HG02981 (cell line): ENCODE measurements around the gene CHST11.

ENCODE experiments used
- ATAC-seq: cut with Tn5 transposase; IDR thresholded peaks from one replicate; pipeline ENCODE4 v1.9.1; 2021; ENCODE audit warnings: mild to moderate bottlenecking, moderate library complexity; ENCODE audit not compliant: unreplicated experiment

CHST11 gene

GRCh38 chr12:104459368-104459909 lies 2.7 kb downstream of the CHST11 start:
- ATAC-seq = no peak

DNA sequence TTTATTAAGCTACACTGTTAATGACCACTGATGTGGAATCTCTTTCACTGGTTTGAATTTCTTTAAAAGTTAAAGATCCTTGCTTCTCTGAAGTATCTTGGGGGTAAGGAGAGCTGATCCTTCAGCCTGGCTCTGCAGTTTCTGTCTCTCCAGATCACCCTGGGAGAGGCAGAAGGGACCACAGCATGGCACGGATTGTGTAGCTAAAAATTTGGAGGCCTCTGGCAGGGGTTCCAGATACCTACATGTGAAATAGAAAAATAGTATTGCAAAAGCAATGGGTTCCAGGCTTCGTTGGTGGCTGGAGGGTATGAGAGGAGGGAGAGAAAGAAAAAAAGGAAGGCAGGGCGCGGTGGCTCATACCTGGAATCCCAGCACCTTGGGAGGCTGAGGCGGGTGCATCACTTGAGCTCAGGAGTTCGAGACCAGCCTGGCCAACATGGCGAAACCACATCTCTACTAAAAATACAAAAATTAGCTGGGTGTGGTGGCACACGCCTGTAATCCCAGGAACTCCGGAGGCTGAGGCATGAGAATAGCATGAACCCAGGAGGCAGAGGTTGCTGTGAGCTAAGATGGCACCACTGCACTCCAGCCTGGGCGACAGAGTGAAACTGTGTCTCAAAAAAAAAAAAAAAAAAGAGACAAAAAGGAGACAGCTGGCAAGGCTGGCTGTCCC lies 3.4 kb downstream of the CHST11 start:
- ATAC-seq = no peak

- no peak for ATAC-seq
These were observed 4.4 kb downstream of the CHST11 start for GRCh38 chr12:104460973-104461698.

DNA sequence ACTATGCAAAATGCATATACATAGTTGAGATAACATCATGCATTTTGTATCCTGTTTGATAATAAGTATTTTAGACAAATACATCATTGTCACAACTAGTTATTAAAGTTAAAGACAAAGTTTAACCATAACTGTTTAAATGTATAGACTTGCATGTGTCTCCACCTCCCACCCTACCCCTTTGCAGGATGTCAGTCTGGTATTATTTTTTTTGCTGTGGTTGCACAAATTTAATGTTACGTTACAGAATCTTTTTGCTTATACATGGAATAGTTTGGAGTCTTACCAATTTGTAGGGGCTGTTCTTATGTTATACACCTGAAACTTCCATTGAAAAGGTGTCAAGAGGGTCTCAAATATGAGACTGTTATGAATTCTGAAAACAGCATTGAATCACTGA lies 5.6 kb downstream of the CHST11 start:
- ATAC-seq = no peak

- peak; percentile 56 for ATAC-seq
These were observed 6.2 kb downstream of the CHST11 start for GRCh38 chr12:104462931-104463339.

- no peak for ATAC-seq
These were observed 6.6 kb downstream of the CHST11 start for GRCh38 chr12:104463368-104463767.

DNA sequence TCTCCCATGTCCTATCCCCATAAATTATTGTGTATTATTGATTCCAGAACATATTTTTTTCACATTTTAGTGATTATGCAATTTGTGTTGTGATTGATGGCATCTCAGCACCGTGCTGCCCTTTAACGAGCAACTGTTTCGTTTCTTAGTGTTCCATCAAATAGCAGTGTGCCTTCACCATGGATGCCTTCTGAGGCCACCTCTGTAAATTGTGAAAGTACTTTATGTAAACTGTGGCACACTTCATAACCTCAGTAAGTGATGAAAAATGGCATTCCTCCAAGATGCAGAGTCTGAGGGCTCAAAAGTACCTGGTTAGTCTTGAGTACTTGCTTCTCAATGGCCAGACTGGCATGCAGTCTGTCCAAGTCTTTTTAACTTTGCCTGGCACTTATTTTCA lies 8.2 kb downstream of the CHST11 start:
- no peak for ATAC-seq

DNA sequence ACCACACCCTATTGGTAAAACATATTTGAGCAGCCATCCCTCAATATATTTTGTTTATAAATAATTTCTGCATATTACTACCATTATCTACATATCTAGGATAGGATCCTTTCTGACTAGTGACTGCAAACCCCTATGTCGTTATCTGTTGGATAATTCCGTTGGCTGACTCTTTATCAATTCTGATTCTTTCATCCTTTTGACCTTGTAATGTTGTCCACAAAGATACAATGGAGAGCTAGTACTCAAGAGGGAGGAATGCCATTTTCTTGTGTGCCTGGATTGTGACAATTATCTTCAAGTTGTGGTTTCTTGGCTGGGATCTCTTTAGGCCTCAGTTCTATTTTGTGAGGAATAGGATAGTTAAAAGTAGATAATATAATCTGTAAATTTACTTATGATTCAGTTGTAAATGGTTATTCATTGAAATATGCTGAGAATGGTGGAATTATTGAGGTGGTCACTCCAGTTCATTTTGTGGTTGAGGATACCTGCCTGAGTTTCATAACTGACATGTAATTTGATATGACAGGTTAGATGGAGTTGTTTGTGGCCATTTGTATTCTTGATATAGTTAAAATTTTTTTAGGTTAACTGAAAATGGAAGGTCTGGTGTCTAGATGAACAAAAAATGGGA lies 10.1 kb downstream of the CHST11 start:
- ATAC-seq = no peak

- no peak for ATAC-seq
These were observed 10.6 kb downstream of the CHST11 start for GRCh38 chr12:104467346-104467837.

GRCh38 chr12:104468371-104468770 lies 11.6 kb downstream of the CHST11 start:
- ATAC-seq = no peak

- no peak for ATAC-seq
These were observed 12.3 kb downstream of the CHST11 start for GRCh38 chr12:104469066-104469465.

DNA sequence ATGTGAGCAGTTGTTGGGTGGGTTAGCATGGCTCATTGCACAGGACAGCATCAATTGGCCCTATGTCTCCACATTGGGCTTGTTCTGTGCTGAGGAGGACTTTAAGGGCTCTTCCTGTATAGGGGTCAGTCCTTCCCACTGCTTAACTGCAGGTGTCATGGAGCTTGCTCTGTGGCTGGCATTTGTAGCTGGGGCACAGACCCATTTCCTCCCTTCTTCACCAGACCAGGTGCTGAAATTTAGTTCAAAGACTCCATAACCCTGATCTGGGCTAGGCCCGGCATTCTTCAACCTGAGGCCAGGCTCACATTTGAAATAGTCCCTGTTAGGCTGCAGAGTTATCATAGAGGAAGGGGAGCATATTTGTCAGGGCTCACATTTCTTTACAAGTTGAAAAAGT lies 12.8 kb downstream of the CHST11 start:
- ATAC-seq = no peak

GRCh38 chr12:104470521-104470920 lies 13.8 kb downstream of the CHST11 start:
- ATAC-seq = no peak

DNA sequence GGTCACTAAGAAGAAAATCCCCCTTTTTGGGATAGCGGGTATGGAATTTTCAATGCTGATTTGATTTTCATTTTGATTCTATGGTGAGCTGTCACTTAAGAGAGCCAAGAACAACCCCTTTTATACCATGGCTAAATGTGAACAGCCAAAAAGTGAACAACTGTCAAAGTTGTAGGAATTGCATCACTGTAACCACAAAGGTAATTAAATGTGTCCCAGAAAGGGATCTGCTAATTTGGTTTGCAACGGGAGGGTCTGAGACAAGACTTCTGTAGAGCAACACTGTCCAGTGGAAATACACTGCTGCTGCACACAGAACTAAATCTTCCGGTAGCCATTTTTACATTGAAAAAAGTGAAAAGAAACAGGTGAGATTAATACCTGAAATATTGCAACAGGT lies 14.6 kb downstream of the CHST11 start:
- ATAC-seq = no peak

- no peak for ATAC-seq
These were observed 16.0 kb downstream of the CHST11 start for GRCh38 chr12:104472748-104473147.

DNA sequence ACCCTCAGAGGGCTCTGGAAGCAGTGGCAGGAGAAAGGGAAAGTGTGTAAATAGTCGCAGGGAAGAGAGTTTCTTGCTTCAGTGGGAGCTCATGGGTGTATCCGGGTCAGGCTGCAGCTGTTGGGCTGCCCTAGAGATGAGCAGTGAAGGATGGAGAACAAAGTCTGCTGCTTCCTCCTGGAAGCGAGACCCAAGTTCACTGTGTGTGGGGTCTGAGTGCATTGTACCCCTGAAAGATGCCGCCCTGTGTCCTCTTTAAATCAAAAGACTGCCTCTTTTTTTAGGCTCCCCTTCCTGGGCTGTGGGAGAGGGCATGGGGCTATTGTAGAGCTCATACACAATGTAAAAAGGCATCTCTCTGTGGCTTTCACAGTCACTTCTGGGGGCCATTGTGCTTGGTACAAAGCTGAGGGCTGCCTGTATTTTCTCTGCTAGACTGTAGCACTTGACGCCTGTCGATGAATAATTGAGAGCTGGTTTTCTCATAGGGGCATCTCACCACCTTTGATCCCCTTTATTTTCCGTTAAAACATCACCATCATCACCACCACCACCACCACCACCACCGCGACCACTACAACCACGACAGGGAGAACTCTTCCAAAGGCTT lies 16.7 kb downstream of the CHST11 start:
- peak; percentile 47 for ATAC-seq

DNA sequence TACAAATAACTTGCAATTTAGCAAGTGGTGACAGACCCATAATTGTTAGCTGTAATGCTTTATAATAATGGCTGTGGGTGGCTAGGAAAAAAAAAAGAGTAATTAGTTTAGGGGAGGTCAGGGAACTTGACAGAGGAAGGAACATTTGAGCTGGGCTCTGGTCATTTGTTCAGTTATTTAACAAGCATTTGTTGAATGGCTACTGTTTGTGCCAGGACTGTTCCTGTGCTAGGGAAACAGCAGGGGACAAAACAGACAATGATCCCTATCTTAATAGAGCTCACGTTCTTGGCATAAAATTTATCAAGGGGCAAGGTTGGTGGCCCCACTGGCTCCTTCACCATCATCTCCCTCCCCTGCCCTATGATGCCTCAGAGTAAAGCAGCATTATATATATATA lies 18.5 kb downstream of the CHST11 start:
- no peak for ATAC-seq

GRCh38 chr12:104477510-104478390 lies 21.0 kb downstream of the CHST11 start:
- ATAC-seq = no peak

- peak; percentile 89 for ATAC-seq
These were observed 21.8 kb downstream of the CHST11 start for GRCh38 chr12:104478396-104479122.
